COLO668 (cell line): ENCODE data around the gene TMEM245.

Source experiments
- DNase-seq: peaks from one replicate; lab custom pipeline; 2025; ENCODE audit not compliant: unreplicated experiment; lab: John Stamatoyannopoulos, UW

The TMEM245 gene

DNA sequence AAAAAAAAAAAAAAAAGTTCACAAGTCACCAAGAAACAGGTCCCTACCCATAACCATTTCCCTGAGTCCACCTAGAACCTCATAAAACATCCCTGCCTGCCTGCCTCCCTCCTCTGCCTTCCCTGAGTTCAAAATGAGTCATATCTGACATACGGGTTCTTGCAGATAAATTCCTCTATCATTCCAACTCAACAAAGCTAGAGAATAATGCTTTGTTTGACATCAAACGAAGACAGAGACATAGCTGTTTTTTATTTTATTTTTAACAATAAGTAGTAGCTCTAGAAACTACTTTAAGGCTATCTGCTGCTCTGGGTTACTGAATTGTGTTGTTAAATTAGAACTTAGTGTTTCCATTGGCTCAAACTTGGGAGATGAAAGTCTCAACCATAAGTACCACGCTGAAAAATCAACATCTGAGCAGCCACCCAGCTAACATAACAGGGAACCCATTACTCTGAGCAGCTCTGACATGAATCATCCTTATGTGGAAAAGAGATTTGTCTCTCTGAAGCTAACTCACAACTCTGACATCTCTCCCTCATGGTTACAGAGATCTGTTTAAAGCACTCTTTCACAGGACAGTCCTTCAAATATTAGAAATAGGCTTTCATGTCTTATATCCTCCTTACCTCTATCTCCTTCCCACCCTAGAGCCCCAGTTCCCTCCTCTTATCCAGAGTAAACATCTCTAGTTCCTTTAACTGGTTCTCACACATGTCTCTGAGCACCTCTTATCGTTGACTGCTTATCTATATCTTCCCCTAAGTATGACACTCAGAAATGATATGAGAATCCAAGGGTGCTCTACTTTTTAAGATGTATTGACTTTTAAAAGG lies 12.1 kb downstream of the TMEM245 start:
- no peak for DNase-seq

DNA sequence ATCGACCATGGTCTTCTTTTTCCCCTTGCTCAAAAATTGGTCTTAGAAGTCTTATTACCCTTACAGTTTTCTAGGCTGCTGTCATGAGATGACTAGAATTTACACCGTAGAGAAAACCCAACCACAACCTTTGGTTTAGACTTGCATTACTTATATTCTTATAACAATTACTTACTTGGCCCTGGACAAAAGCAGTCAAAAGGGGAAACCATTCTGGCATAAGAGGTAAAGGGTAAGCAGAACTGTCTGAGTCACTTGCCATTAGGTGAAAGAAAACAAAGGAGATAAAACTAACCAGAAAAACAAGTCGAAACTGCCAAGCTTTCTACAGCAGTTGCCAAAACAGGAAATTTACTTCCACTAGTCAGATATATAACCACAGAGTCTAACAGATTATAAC lies 17.9 kb downstream of the TMEM245 start:
- DNase-seq: no peak

- no peak for DNase-seq
Measured at GRCh38 chr9:109101202-109101595, 18.5 kb downstream of the TMEM245 start.

GRCh38 chr9:109100543-109101201 lies 19.1 kb downstream of the TMEM245 start:
- no peak for DNase-seq

DNA sequence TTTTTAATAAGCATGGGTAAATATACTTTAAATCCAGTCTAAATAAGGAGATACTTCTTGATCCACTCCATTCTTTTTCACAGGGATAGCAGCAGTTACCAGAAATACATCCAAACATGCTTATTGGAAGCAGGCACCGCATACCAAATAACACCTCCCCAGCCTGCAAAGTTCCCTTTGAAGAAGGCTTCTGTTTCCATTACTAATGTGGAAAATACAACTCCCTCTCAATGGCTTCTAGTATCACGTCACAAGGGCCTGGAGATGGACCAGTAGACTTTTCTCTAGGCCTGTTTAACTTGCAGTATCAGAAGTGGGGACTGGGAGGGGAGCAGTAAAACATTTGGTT lies 20.8 kb downstream of the TMEM245 start:
- no peak for DNase-seq

- DNase-seq: peak; percentile 8
Measured at GRCh38 chr9:109098171-109098959, 21.4 kb downstream of the TMEM245 start.

DNA sequence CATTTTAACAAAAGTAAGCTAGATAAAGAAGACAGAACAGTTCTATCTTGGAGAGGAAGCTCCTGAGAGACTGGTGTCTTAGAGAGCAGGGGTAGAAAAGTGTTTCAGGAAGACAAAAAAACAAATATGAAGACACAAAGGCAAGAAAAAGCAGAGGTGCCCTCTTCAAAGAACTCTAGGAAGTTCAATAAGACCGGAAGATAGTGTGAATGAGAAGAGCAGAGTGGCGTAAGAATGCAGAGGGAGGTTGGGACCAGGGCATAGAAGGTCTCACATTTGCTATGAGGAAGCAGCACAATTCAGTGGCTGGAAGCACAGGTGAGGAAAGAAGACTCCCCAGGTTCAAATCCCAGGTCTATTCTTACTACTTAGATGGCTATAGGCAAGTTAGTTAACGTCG lies 22.6 kb downstream of the TMEM245 start:
- no peak for DNase-seq

DNA sequence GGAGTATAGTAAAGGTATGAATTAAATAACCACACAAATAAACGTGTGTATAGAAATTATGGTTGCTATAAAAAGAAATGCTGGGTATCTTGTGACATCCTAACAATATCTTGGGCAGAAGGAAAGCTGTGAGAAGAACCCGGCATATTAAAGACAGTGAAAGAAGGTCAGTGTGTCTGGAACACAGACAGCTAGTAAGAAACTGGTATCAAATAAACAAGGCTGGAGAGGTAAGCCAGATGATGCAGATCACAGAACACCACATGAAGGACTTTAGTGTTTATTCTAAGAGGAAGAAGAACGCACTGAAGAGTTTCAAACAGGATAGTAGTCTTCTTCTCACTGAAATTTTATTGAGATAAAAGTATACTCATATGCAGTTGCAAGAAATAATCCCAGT lies 24.4 kb downstream of the TMEM245 start:
- DNase-seq: no peak

DNA sequence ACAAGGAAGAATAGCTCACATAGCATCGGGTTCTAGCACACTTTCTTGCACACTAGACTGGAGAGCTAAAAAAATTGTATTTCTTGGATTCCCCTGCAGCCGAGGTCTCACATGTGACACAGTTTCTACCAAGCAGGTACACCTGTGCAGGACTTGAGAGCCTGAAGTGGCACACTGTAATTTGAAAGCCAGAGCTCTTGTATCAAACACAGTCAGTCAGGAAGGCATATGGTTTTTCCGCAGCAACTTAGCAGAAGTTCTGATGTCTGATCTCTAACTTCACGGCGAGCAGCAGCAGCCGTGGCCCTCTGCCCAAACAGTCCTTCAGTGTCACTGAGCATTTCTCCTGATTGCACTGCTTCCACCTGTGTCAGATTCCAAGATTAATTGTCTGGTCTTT lies 25.5 kb downstream of the TMEM245 start:
- DNase-seq: no peak

DNA sequence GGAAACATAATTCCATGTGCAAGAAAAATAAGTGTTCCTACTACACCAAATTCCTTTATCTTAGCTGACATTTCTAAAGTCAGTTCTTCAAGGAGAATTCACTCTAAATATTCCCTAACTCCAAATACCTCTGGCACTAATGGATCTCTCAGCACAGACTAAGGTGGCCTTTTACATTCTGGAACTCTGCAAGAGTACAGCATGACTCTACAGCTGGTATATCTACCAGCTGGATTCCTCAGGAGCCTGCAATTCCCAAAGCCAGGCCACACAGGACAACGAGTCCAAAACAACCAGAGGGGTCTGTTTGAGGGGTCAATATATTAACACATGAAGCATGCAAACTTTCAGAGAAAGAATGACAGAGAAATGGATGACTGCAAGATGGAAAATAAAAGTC lies 27.2 kb downstream of the TMEM245 start:
- DNase-seq: no peak

DNA sequence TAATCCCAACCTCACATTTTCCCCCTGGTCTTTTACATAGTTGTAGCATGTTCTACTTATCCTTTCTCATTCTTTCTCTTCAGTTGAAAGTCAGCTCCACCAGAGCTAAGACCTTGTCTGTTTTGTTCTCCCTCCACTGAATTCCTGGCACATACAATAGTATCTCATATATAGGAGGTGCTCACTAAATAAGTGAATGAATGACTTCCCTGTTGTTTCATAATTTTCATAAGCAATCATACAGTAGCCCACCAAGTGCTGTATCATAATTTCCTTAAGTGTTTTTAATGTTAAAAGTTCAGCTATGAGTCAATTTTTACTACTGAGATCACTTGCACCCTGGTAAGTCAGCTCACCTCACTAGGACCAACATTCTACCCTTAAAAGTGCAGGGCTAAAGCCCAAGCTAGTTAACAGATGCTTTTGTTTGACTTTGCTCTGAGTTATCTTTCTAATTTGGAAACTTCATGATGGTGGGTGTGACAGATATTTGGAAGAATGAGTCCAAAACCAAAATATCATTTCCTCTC lies 27.6 kb downstream of the TMEM245 start:
- no peak for DNase-seq

- DNase-seq: no peak
Measured at GRCh38 chr9:109088221-109088620, 31.5 kb downstream of the TMEM245 start.

- DNase-seq: no peak
Measured at GRCh38 chr9:109087795-109088194, 32.0 kb downstream of the TMEM245 start.

DNA sequence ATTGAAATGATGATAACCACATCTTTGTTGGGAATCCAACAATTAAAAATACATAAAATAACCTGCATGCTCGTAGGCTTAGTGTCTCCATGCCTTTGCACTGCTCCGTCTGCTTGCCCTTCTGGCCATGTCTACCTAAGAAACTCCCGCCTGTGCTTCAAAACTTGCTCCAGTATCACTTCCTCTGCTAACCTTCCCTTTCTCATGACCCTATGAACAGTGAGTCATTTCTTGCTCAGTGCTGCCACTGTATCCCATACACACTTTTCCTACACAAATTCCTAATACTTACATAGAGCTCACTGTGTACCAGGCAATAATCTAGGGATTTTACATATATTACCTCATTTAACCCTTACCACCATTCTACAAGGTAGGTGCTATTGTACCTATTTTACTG lies 33.5 kb downstream of the TMEM245 start:
- no peak for DNase-seq

GRCh38 chr9:109085510-109085909 lies 34.2 kb downstream of the TMEM245 start:
- DNase-seq: no peak

DNA sequence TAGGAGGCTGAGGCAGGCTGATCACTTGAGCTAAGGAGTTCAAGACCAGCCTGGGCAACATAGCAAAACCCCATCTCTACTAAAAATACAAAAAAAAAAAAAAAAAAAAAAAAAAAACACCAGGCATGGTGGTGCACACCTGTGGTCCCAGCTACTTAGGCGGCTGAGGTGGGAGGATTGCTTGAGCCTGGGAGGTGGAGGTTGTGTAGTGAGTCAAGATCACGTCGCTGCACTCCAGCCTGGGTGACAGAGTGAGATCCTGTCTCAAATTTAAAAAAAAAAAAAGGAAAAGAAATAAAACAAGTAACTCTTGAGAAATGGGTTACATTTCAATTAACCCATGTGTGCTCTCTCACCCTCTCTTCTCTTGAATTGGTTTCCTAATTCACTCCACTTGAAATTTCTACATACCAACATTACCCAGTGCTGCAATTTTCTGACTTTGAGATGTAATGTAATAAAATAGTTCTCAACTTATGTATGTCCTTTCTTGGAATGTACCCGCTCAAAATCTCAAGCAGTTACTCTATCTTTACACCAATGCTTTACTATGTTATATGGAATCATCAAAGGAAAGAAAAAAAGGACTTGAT lies 35.8 kb downstream of the TMEM245 start:
- DNase-seq: no peak

DNA sequence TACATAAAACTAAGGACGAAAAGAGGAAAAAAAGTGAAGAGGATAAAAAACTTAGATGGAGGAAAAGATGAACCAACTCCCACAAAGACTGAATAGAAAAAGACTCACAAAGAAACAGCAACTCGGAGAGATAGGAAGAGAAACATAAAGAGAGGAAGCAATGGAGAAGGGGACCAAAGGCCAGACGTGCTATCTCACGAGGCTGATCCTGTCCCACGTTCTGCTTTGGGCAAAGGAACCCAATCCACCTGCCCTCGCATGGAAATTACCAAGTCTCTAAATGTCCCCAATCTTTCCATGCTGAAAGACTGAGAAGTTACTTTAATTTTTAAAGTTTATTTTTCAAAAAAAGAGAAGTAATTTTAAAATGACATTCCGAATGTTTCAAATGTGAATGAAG lies 36.6 kb downstream of the TMEM245 start:
- no peak for DNase-seq

- DNase-seq: no peak
Measured at GRCh38 chr9:109082091-109082620, 37.6 kb downstream of the TMEM245 start.

- no peak for DNase-seq
Measured at GRCh38 chr9:109074236-109074889, 45.4 kb downstream of the TMEM245 start.

DNA sequence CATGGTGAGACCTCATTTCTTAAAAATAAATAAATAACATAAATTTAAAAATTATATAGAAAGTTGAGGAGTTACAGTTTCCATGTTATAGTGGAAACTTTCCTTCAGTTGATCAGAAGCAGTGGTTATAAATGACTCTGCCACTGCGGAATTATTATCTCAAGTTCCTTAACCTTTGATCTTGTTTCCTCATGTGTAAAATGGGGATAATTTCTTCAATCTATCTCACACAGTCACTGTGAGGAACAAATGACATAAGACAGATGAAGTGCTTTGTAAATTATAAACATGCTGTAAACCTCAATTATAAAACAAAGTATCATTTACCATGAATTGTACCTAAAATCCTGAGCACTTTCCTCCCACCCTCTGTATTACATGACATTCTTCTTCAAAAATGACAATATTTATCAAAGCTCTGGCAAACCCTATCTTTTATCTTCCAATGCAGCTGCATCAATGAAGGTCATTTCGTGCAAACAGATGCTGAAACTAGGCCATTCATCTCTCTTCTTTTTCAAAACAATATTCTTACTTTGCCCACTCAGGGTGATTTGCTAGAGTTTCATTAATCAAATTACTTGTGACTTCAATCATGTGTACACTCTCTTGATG lies 46.8 kb downstream of the TMEM245 start:
- DNase-seq: no peak
